Ishikawa (cell line): ENCODE data around the gene KIF16B.

ENCODE experiments used
- CEBPB ChIP-seq: IDR thresholded peaks from 2 replicates; pipeline ENCODE4 v1.6.1; 2012
- CREB1 ChIP-seq: IDR thresholded peaks from 2 replicates; pipeline ENCODE4 v1.6.1; 2012; ENCODE audit warnings: low read depth
- EGR1 ChIP-seq: IDR thresholded peaks from 2 replicates; pipeline ENCODE4 v1.6.1; 2012
- EP300 ChIP-seq: IDR thresholded peaks from 2 replicates; pipeline ENCODE4 v1.6.1; 2012; ENCODE audit warnings: borderline replicate concordance
- FOXM1 ChIP-seq: IDR thresholded peaks from 2 replicates; pipeline ENCODE4 v1.6.1; 2012; ENCODE audit warnings: low read depth, borderline replicate concordance
- MAX ChIP-seq: IDR thresholded peaks from 2 replicates; pipeline ENCODE4 v1.6.1; 2012
- NFIC ChIP-seq: IDR thresholded peaks from 2 replicates; pipeline ENCODE4 v1.6.1; 2012
- RAD21 ChIP-seq: IDR thresholded peaks from 2 replicates; pipeline ENCODE4 v1.6.1; 2012; ENCODE audit warnings: low read depth
- REST ChIP-seq: IDR thresholded peaks from 2 replicates; pipeline ENCODE4 v1.6.1; 2012; ENCODE audit warnings: low read depth, mild to moderate bottlenecking
- TAF1 ChIP-seq: IDR thresholded peaks from 2 replicates; pipeline ENCODE4 v1.6.1; 2012; ENCODE audit warnings: low read depth, mild to moderate bottlenecking
- TCF12 ChIP-seq: IDR thresholded peaks from 2 replicates; pipeline ENCODE4 v1.6.1; 2012; ENCODE audit warnings: low read depth
- TEAD4 ChIP-seq: IDR thresholded peaks from 2 replicates; pipeline ENCODE4 v1.6.1; 2012
- YY1 ChIP-seq: IDR thresholded peaks from 2 replicates; pipeline ENCODE4 v1.6.1; 2012; ENCODE audit warnings: low read depth
- ZBTB7A ChIP-seq: IDR thresholded peaks from 2 replicates; pipeline ENCODE4 v1.6.1; 2012; ENCODE audit warnings: low read depth
- TF ChIP-seq, protein P1 (sequence below): IDR thresholded peaks from 2 replicates; pipeline ENCODE4 v1.6.1; 2012

Gene KIF16B

GRCh38 chr20:16412906-16413305 lies 160.3 kb downstream of the KIF16B start:
- TF ChIP-seq EGR1 (no peak), RAD21 (no peak), ZBTB7A (no peak), MAX (no peak), YY1 (no peak), TAF1 (no peak), TEAD4 (no peak)

GRCh38 chr20:16411361-16411760 lies 161.9 kb downstream of the KIF16B start:
- TF ChIP-seq EGR1, result no peak

GRCh38 chr20:16410626-16411025 lies 162.6 kb downstream of the KIF16B start:
- TF ChIP-seq TEAD4 (no peak), EGR1 (no peak), NFIC (no peak), MAX (no peak), REST (no peak), YY1 (no peak), EP300 (no peak), FOXM1 (no peak), RAD21 (no peak), TAF1 (no peak), ZBTB7A (no peak), CEBPB (no peak), TCF12 (no peak), CREB1 (no peak)
- TF ChIP-seq, protein P1, sequence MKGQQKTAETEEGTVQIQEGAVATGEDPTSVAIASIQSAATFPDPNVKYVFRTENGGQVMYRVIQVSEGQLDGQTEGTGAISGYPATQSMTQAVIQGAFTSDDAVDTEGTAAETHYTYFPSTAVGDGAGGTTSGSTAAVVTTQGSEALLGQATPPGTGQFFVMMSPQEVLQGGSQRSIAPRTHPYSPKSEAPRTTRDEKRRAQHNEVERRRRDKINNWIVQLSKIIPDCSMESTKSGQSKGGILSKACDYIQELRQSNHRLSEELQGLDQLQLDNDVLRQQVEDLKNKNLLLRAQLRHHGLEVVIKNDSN, result no peak

DNA sequence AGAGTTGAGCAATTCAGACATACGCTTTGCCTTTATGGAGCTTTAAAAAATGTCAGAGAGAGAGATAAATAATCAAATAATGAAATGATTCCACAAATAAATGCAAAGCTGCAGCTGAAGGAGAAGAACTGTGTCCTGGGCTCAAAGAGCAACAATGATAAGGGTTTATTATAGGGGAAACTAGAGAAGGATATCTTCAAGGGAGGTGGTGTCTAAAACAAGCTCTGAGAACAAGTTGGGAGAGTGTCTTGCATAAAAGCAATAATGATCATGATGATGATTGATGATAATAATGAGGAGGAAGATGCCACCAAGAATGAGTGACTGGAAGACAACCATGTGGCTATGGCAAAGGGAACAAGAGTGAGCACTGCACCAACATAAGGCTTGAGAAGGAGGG lies 164.3 kb downstream of the KIF16B start:
- no peak for TF ChIP-seq CREB1
- no peak for TF ChIP-seq EGR1
- TF ChIP-seq TCF12, result no peak
- no peak for TF ChIP-seq YY1
- no peak for TF ChIP-seq TAF1
- TF ChIP-seq NFIC, result no peak
- TF ChIP-seq TEAD4, result no peak
- no peak for TF ChIP-seq RAD21
- TF ChIP-seq REST, result no peak
- TF ChIP-seq ZBTB7A, result no peak
- TF ChIP-seq FOXM1, result no peak
- TF ChIP-seq MAX, result no peak
- no peak for TF ChIP-seq EP300
- TF ChIP-seq CEBPB, result no peak
- TF ChIP-seq, protein P1, result no peak

DNA sequence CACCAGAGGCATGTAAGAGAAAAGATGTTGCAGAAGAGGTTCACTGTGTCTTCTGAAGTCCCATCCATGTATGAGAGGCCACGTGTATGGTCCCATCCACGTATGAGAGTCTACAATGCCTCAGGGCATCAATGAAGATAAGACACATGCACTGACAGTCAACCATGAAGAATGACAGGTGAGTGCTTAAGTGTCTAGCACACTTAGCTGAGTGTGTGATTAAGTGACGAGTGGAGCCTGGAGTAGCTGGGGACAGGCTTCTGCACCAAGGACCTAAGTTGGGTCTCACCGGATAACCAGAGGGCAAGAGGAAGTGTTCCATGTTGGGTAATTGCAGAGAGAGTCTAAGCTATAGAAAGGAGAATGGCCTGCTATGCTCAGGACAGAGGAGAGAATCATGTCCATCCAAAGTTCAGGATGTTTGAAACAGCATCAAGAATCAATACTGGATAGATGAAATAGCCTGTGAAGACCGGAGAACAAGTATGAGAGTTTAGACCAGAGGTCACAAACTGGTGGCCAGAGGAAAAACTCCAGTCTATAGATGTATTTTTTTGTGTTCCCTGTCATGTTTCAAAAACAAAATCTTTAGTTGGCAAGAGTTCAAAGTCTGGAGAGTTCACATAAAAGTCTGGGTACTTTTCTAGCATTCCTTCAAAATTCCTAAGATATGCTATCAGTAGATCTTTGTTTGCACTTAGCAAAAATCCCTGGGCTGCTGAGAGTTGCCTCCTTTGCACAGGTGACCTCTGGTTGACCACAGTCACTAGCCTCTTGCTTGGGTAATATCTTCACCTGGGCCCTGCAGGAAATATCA lies 165.8 kb downstream of the KIF16B start:
- no peak for TF ChIP-seq EGR1
- TF ChIP-seq, protein P1, result no peak
- no peak for TF ChIP-seq MAX
- TF ChIP-seq FOXM1, result no peak
- TF ChIP-seq TEAD4, result no peak
- no peak for TF ChIP-seq EP300
- no peak for TF ChIP-seq YY1
- no peak for TF ChIP-seq TCF12
- no peak for TF ChIP-seq ZBTB7A
- TF ChIP-seq NFIC, result no peak
- TF ChIP-seq CEBPB, result no peak
- no peak for TF ChIP-seq CREB1
- no peak for TF ChIP-seq TAF1
